ENCODE data around the gene CACNA1H. TPM values are rescaled to one million over a fixed set of nuclear protein-coding genes. Genes with fewer than 3 reads are reported as not detected.

CACNA1H gene
- total and polyA plus RNA-seq, 11 donors = 1.6 to 14.6 (median 3.2) TPM

GRCh38 chr16:1209081-1209480 is 56.2 kb downstream of the CACNA1H start:
- Histone ChIP-seq H3K4me1 (no peaks in the 10 kb centered on the region), H3K36me3 (peaks cover 0 to 4% (median 0%) of the 10 kb centered on the region in 9 donors), H3K4me3 (no peak overlapping the region), H3K9me3 (no peaks in the 10 kb centered on the region), H3K27me3 (no peaks in the 10 kb centered on the region), H3K27ac (no peak overlapping the region)
- 93 to 95% (median 93%) methylated on average over 24 to 43 of the region's 43 CpGs for WGBS, 4 donors
- intact Hi-C loops (cut with DNase I) = no loop called here
- ATAC-seq (no peak), DNase-seq (no peak)
- no peak for TF ChIP-seq CTCF (IDR thresholded peaks at IDR 0.05)
- no peak for TF ChIP-seq POLR2A (IDR thresholded peaks at IDR 0.05)

GRCh38 chr16:1210461-1210860 is 57.6 kb downstream of the CACNA1H start:
- ATAC-seq (no peak), DNase-seq (no peak)
- WGBS, 4 donors = 84 to 90% (median 88%) methylated on average over 16 to 23 of the region's 23 CpGs
- Histone ChIP-seq H3K36me3 (peaks cover 0 to 4% (median 0%) of the 10 kb centered on the region in 9 donors), H3K27ac (no peak overlapping the region), H3K27me3 (no peaks in the 10 kb centered on the region), H3K4me3 (no peak overlapping the region), H3K9me3 (no peaks in the 10 kb centered on the region), H3K4me1 (no peaks in the 10 kb centered on the region)
- intact Hi-C loops (cut with DNase I) = no loop called here
- TF ChIP-seq POLR2A (IDR thresholded peaks at IDR 0.05) = no peak
- TF ChIP-seq CTCF (IDR thresholded peaks at IDR 0.05) = no peak

GRCh38 chr16:1211451-1212268 is 58.8 kb downstream of the CACNA1H start:
- TF ChIP-seq CTCF (IDR thresholded peaks at IDR 0.05) (no peak), POLR2A (IDR thresholded peaks at IDR 0.05) (no peak)
- DNase-seq (no peak), ATAC-seq (no peak)
- H3K27me3 ChIP-seq = no peaks in the 10 kb centered on the region
- intact Hi-C loops (cut with DNase I) = no loop called here
- WGBS, 4 donors = 93 to 95% (median 93%) methylated on average over 51 to 65 of the region's 65 CpGs
- no peaks in the 10 kb centered on the region for H3K4me1 ChIP-seq
- H3K4me3 ChIP-seq = no peak overlapping the region
- H3K9me3 ChIP-seq = no peaks in the 10 kb centered on the region
- no peak overlapping the region for H3K27ac ChIP-seq
- H3K36me3 ChIP-seq = peaks cover 0 to 4% (median 0%) of the 10 kb centered on the region in 9 donors

- WGBS, 4 donors = 89 to 100% (median 91%) methylated on average over 1 to 40 of the region's 40 CpGs
- intact Hi-C loops (cut with DNase I) = no loop called here
- Histone ChIP-seq H3K27me3 (no peaks in the 10 kb centered on the region), H3K4me3 (no peak overlapping the region), H3K4me1 (no peaks in the 10 kb centered on the region), H3K27ac (no peak overlapping the region), H3K36me3 (peaks cover 0 to 4% (median 0%) of the 10 kb centered on the region in 9 donors), H3K9me3 (no peaks in the 10 kb centered on the region)
- ATAC-seq (no peak), DNase-seq (no peak)
- TF ChIP-seq POLR2A (IDR thresholded peaks at IDR 0.05) = no peak
- no peak for TF ChIP-seq CTCF (IDR thresholded peaks at IDR 0.05)
Measured at GRCh38 chr16:1212616-1213194, 59.8 kb downstream of the CACNA1H start.

Measured in heart left ventricle (tissue), 16 donors.